SK-N-DZ (cell line): Measurements from ENCODE around the gene BBX.

Experiments used
- DNase-seq: peaks from one replicate; pipeline ENCODE4 v3.0.0-alpha.2; 2015; ENCODE audit warnings: low spot score

Gene BBX

GRCh38 chr3:107740992-107741896, 218.5 kb downstream of the BBX start:
- DNase-seq, result no peak

GRCh38 chr3:107745354-107745753, 222.6 kb downstream of the BBX start:
- no peak for DNase-seq

GRCh38 chr3:107752202-107752990, 229.6 kb downstream of the BBX start:
- DNase-seq, result no peak

GRCh38 chr3:107753494-107753893, 230.7 kb downstream of the BBX start:
- DNase-seq, result peak; percentile 64

GRCh38 chr3:107753976-107754375, 231.2 kb downstream of the BBX start:
- DNase-seq, result no peak

GRCh38 chr3:107756649-107757048, 233.9 kb downstream of the BBX start:
- no peak for DNase-seq

- DNase-seq, result no peak
These were observed 234.4 kb downstream of the BBX start for GRCh38 chr3:107757140-107757539.

- no peak for DNase-seq
These were observed 237.4 kb downstream of the BBX start for GRCh38 chr3:107760144-107760543.

GRCh38 chr3:107761391-107761790, 238.6 kb downstream of the BBX start:
- no peak for DNase-seq

- DNase-seq, result no peak
These were observed 242.8 kb downstream of the BBX start for GRCh38 chr3:107765524-107765923.

GRCh38 chr3:107767897-107768605, 245.3 kb downstream of the BBX start:
- DNase-seq, result no peak

GRCh38 chr3:107769882-107770281, 247.1 kb downstream of the BBX start:
- no peak for DNase-seq

- no peak for DNase-seq
These were observed 249.3 kb downstream of the BBX start for GRCh38 chr3:107772016-107772415.

- peak; percentile 9 for DNase-seq
These were observed 253.2 kb downstream of the BBX start for GRCh38 chr3:107775974-107776373.

- DNase-seq, result no peak
These were observed 258.5 kb downstream of the BBX start for GRCh38 chr3:107781253-107781652.

- no peak for DNase-seq
These were observed 259.3 kb downstream of the BBX start for GRCh38 chr3:107782054-107782453.

- no peak for DNase-seq
These were observed 267.9 kb downstream of the BBX start for GRCh38 chr3:107790612-107791011.

- DNase-seq, result no peak
These were observed 268.3 kb downstream of the BBX start for GRCh38 chr3:107791027-107791426.

GRCh38 chr3:107791450-107791849, 268.7 kb downstream of the BBX start:
- no peak for DNase-seq

- no peak for DNase-seq
These were observed 272.1 kb downstream of the BBX start for GRCh38 chr3:107794664-107795443.

- DNase-seq, result no peak
These were observed 272.8 kb downstream of the BBX start for GRCh38 chr3:107795514-107796094.
